Measurements from ENCODE around the gene DUSP2. TPM values are rescaled to one million over a fixed set of nuclear protein-coding genes. Genes with fewer than 3 reads are reported as not detected.

Gene DUSP2
- total RNA-seq, 1 experiment from 2014 or later, result 13.4 TPM

GRCh38 chr2:96175951-96176350 lies 30.7 kb upstream of the DUSP2 start:
- H3K4me3 ChIP-seq (ENCODE audit: low read depth, low read length), result no peak overlapping the region
- no peak for TF ChIP-seq CTCF (IDR thresholded peaks at IDR 0.05; ENCODE audit: insufficient read depth in 1 of 2, low read depth in 1 of 2, low read length in 1 of 2, severe bottlenecking in 1 of 2, unreplicated experiment in 1 of 2)
- Mint-ChIP-seq H3K4me1 (ENCODE audit: low read depth, unreplicated experiment) (no peaks in the 10 kb centered on the region), H3K9me3 (ENCODE audit: unreplicated experiment) (no peaks in the 10 kb centered on the region), H3K4me3 (ENCODE audit: unreplicated experiment) (no peak overlapping the region), H3K27ac (ENCODE audit: unreplicated experiment) (no peak overlapping the region), H3K27me3 (ENCODE audit: insufficient read depth, unreplicated experiment) (no peaks in the 10 kb centered on the region), H3K36me3 (ENCODE audit: insufficient read depth, unreplicated experiment) (peaks cover under 1% of the 10 kb centered on the region)
- no TSS peak for BruUV-seq (replicated peaks)
- H3K9me3 ChIP-seq, result no peaks in the 10 kb centered on the region; the same call in 1 of the 2 replicates
- ChIA-PET CTCF (interaction anchor here (1.4 to 1.8 kb wide), 2 partner anchors 91 to 153 kb away, joined by 4 to 10 read pairs; no protein-coding TSS in a partner anchor), POLR2A (no interaction called here)
- DNase-seq, result no peak
- no peaks in the 10 kb centered on the region for H3K36me3 ChIP-seq (ENCODE audit: control insufficient read depth, insufficient read depth, low read length)
- no peaks in the 10 kb centered on the region for H3K4me1 ChIP-seq
- intact Hi-C loops (cut with micrococcal nuclease; ENCODE audit: unreplicated experiment), result loop anchor here (2.0 to 10.0 kb wide), 3 partner anchors 67 to 183 kb away; no protein-coding TSS in a partner anchor
- no peaks in the 10 kb centered on the region for H3K27me3 ChIP-seq (replicated peaks; ENCODE audit: control insufficient read depth, insufficient read depth, low read length)

GRCh38 chr2:96174251-96175144 lies 29.3 kb upstream of the DUSP2 start:
- Mint-ChIP-seq H3K36me3 (ENCODE audit: insufficient read depth, unreplicated experiment) (peaks cover 9% of the 10 kb centered on the region), H3K4me3 (ENCODE audit: unreplicated experiment) (no peak overlapping the region), H3K27me3 (ENCODE audit: insufficient read depth, unreplicated experiment) (no peaks in the 10 kb centered on the region), H3K27ac (ENCODE audit: unreplicated experiment) (no peak overlapping the region), H3K4me1 (ENCODE audit: low read depth, unreplicated experiment) (no peaks in the 10 kb centered on the region), H3K9me3 (ENCODE audit: unreplicated experiment) (no peaks in the 10 kb centered on the region)
- no peaks in the 10 kb centered on the region for H3K36me3 ChIP-seq (ENCODE audit: control insufficient read depth, insufficient read depth, low read length)
- no TSS peak for BruUV-seq (replicated peaks)
- peaks cover 3% of the 10 kb centered on the region for H3K9me3 ChIP-seq
- DNase-seq, result peak; percentile 76 to 86
- ChIA-PET CTCF (interaction anchor here (0.6 to 2.7 kb wide), 27 partner anchors 8 to 567 kb away, joined by 3 to 81 read pairs (median 4); partner anchors contain the start of genes ANKRD36C, ASTL, DUSP2 and STARD7), POLR2A (interaction anchor here (0.6 to 1.1 kb wide), 3 partner anchors 35 to 152 kb away, joined by 3 to 4 read pairs (median 3); partner anchors contain the start of gene ASTL)
- no peaks in the 10 kb centered on the region for H3K27me3 ChIP-seq (replicated peaks; ENCODE audit: control insufficient read depth, insufficient read depth, low read length)
- peak; percentile 89 to 96 for TF ChIP-seq CTCF (IDR thresholded peaks at IDR 0.05; ENCODE audit: insufficient read depth in 1 of 2, low read depth in 1 of 2, low read length in 1 of 2, severe bottlenecking in 1 of 2, unreplicated experiment in 1 of 2)
- intact Hi-C loops (cut with micrococcal nuclease; ENCODE audit: unreplicated experiment), result loop anchor here (1.0 to 10.0 kb wide), 4 partner anchors 36 to 182 kb away; partner anchors contain the start of gene ASTL
- no peak overlapping the region for H3K4me3 ChIP-seq (ENCODE audit: low read depth, low read length)
- H3K4me1 ChIP-seq, result no peaks in the 10 kb centered on the region

- H3K27ac Mint-ChIP-seq (ENCODE audit: unreplicated experiment), result peak overlapping the region; percentile 5
- no peaks in the 10 kb centered on the region for H3K9me3 Mint-ChIP-seq (ENCODE audit: unreplicated experiment)
- H3K36me3 Mint-ChIP-seq (ENCODE audit: insufficient read depth, unreplicated experiment), result peaks cover 9% of the 10 kb centered on the region
- ChIA-PET POLR2A (no interaction called here), CTCF (no interaction called here)
- Histone ChIP-seq H3K36me3 (ENCODE audit: control insufficient read depth, insufficient read depth, low read length) (no peaks in the 10 kb centered on the region), H3K27me3 (replicated peaks; ENCODE audit: control insufficient read depth, insufficient read depth, low read length) (no peaks in the 10 kb centered on the region), H3K4me1 (no peaks in the 10 kb centered on the region), H3K9me3 (peaks cover 3% of the 10 kb centered on the region), H3K4me3 (ENCODE audit: low read depth, low read length) (no peak overlapping the region)
- no TSS peak for BruUV-seq (replicated peaks)
- no peak overlapping the region for H3K4me3 Mint-ChIP-seq (ENCODE audit: unreplicated experiment)
- no peaks in the 10 kb centered on the region for H3K4me1 Mint-ChIP-seq (ENCODE audit: low read depth, unreplicated experiment)
- DNase-seq, result no peak
- intact Hi-C loops (cut with micrococcal nuclease; ENCODE audit: unreplicated experiment), result loop anchor here (10.0 kb wide), 1 partner anchor 147 kb away; no protein-coding TSS in a partner anchor
- no peaks in the 10 kb centered on the region for H3K27me3 Mint-ChIP-seq (ENCODE audit: insufficient read depth, unreplicated experiment)
- TF ChIP-seq CTCF (IDR thresholded peaks at IDR 0.05; ENCODE audit: insufficient read depth in 1 of 2, low read depth in 1 of 2, low read length in 1 of 2, severe bottlenecking in 1 of 2, unreplicated experiment in 1 of 2), result no peak
Observed at GRCh38 chr2:96171831-96172230, 26.6 kb upstream of the DUSP2 start.

Measured in Caco-2 (cell line).